Measurements from ENCODE around the gene SNTG2.

SNTG2 gene

GRCh38 chr2:929925-930324, 20.7 kb upstream of the SNTG2 start:
- Histone ChIP-seq H3K27me3 (ENCODE audit: control insufficient read depth in 3 of 3, insufficient read depth in 3 of 3, low read depth in 1 of 3, low read length in 3 of 3) (no peaks in the 10 kb centered on the region), H2BK5ac (ENCODE audit: low read length) (peak overlapping the region; percentile 9), H3K27ac (replicated peaks; ENCODE audit: low read length) (no peak overlapping the region), H2BK12ac (ENCODE audit: low read length) (no peak overlapping the region), H3K4ac (ENCODE audit: low read length) (peak overlapping the region; percentile 10), H2AK5ac (ENCODE audit: low read depth, low read length) (no peak overlapping the region), H3K9ac (ENCODE audit: low read depth, low read length, poor library complexity) (peak overlapping the region; percentile 13), H3K4me2 (ENCODE audit: insufficient read depth, low read length, poor library complexity, severe bottlenecking) (no peak overlapping the region), H4K8ac (ENCODE audit: low read depth, low read length) (no peak overlapping the region), H3K14ac (ENCODE audit: low read length) (peak overlapping the region; percentile 83), H3K18ac (ENCODE audit: low read length) (peak overlapping the region; percentile 56), H2AFZ (ENCODE audit: low read length) (no peak overlapping the region), H3K79me1 (ENCODE audit: low read depth, low read length) (no peaks in the 10 kb centered on the region), H3K9me3 (replicated peaks in 1 of 2; ENCODE audit: control insufficient read depth in 2 of 2, insufficient read depth in 1 of 2, low read depth in 1 of 2, low read length in 2 of 2) (no peaks in the 10 kb centered on the region), H3K23ac (ENCODE audit: low read depth, low read length, poor library complexity) (no peak overlapping the region), H2BK15ac (ENCODE audit: low read length) (no peak overlapping the region), H3K4me1 (ENCODE audit: control insufficient read depth in 2 of 2, insufficient read depth in 1 of 2, low read depth in 1 of 2, low read length in 2 of 2) (peaks cover 0 to 6% of the 10 kb centered on the region in 2 donors), H3K36me3 (replicated peaks in 1 of 2; ENCODE audit: control insufficient read depth in 2 of 2, insufficient read depth in 2 of 2, low read length in 2 of 2) (no peaks in the 10 kb centered on the region), H2BK120ac (ENCODE audit: low read depth, low read length) (no peak overlapping the region), H3K4me3 (ENCODE audit: low read length in 2 of 2) (no peak overlapping the region), H4K91ac (ENCODE audit: low read depth, low read length, poor library complexity) (peak overlapping the region; percentile 46)
- WGBS, 2 donors (ENCODE audit: extremely low coverage in 2 of 2, insufficient read length in 2 of 2, insufficient replicate concordance in 1 of 2): no CpG with 5 or more reads among the region's 14 CpGs
- no peak for DNase-seq (ENCODE audit: low spot score)

GRCh38 chr2:930935-931334, 19.7 kb upstream of the SNTG2 start:
- H3K27ac ChIP-seq (replicated peaks; ENCODE audit: low read length): no peak overlapping the region
- no peak for DNase-seq (ENCODE audit: low spot score)

GRCh38 chr2:932320-933115, 18.1 kb upstream of the SNTG2 start:
- H2AK5ac ChIP-seq (ENCODE audit: low read depth, low read length): no peak overlapping the region
- no peak overlapping the region for H2BK12ac ChIP-seq (ENCODE audit: low read length)
- H3K23ac ChIP-seq (ENCODE audit: low read depth, low read length, poor library complexity): no peak overlapping the region
- H3K4me3 ChIP-seq (ENCODE audit: low read length in 2 of 2): no peak overlapping the region
- no peaks in the 10 kb centered on the region for H3K9me3 ChIP-seq (replicated peaks in 1 of 2; ENCODE audit: control insufficient read depth in 2 of 2, insufficient read depth in 1 of 2, low read depth in 1 of 2, low read length in 2 of 2)
- H4K91ac ChIP-seq (ENCODE audit: low read depth, low read length, poor library complexity): peak overlapping the region; percentile 72
- no peaks in the 10 kb centered on the region for H3K36me3 ChIP-seq (replicated peaks in 1 of 2; ENCODE audit: control insufficient read depth in 2 of 2, insufficient read depth in 2 of 2, low read length in 2 of 2)
- DNase-seq (ENCODE audit: low spot score): no peak
- no peak overlapping the region for H3K4me2 ChIP-seq (ENCODE audit: insufficient read depth, low read length, poor library complexity, severe bottlenecking)
- no peak overlapping the region for H3K14ac ChIP-seq (ENCODE audit: low read length)
- H3K4ac ChIP-seq (ENCODE audit: low read length): no peak overlapping the region
- no peak overlapping the region for H2BK15ac ChIP-seq (ENCODE audit: low read length)
- H4K8ac ChIP-seq (ENCODE audit: low read depth, low read length): no peak overlapping the region
- peak overlapping the region; percentile 76 for H2AFZ ChIP-seq (ENCODE audit: low read length)
- H2BK120ac ChIP-seq (ENCODE audit: low read depth, low read length): no peak overlapping the region
- H3K27ac ChIP-seq (replicated peaks; ENCODE audit: low read length): no peak overlapping the region
- peaks cover 0 to 6% of the 10 kb centered on the region in 2 donors for H3K4me1 ChIP-seq (ENCODE audit: control insufficient read depth in 2 of 2, insufficient read depth in 1 of 2, low read depth in 1 of 2, low read length in 2 of 2)
- peak overlapping the region; percentile 89 for H3K18ac ChIP-seq (ENCODE audit: low read length)
- H3K79me1 ChIP-seq (ENCODE audit: low read depth, low read length): no peaks in the 10 kb centered on the region
- no peaks in the 10 kb centered on the region for H3K27me3 ChIP-seq (ENCODE audit: control insufficient read depth in 3 of 3, insufficient read depth in 3 of 3, low read depth in 1 of 3, low read length in 3 of 3)
- no peak overlapping the region for H3K9ac ChIP-seq (ENCODE audit: low read depth, low read length, poor library complexity)
- no CpG with 5 or more reads among the region's 31 CpGs for WGBS, 2 donors (ENCODE audit: extremely low coverage in 2 of 2, insufficient read length in 2 of 2, insufficient replicate concordance in 1 of 2)
- no peak overlapping the region for H2BK5ac ChIP-seq (ENCODE audit: low read length)

More at GRCh38 chr2:930935-931334, 19.7 kb upstream of the SNTG2 start:
- H3K4ac ChIP-seq (ENCODE audit: low read length): no peak overlapping the region
- no peaks in the 10 kb centered on the region for H3K36me3 ChIP-seq (replicated peaks in 1 of 2; ENCODE audit: control insufficient read depth in 2 of 2, insufficient read depth in 2 of 2, low read length in 2 of 2)
- H2BK12ac ChIP-seq (ENCODE audit: low read length): no peak overlapping the region
- no peak overlapping the region for H3K14ac ChIP-seq (ENCODE audit: low read length)
- no peak overlapping the region for H3K4me3 ChIP-seq (ENCODE audit: low read length in 2 of 2)
- H3K9ac ChIP-seq (ENCODE audit: low read depth, low read length, poor library complexity): no peak overlapping the region
- no peak overlapping the region for H4K91ac ChIP-seq (ENCODE audit: low read depth, low read length, poor library complexity)
- no peak overlapping the region for H2BK5ac ChIP-seq (ENCODE audit: low read length)
- no peak overlapping the region for H4K8ac ChIP-seq (ENCODE audit: low read depth, low read length)
- no peaks in the 10 kb centered on the region for H3K9me3 ChIP-seq (replicated peaks in 1 of 2; ENCODE audit: control insufficient read depth in 2 of 2, insufficient read depth in 1 of 2, low read depth in 1 of 2, low read length in 2 of 2)
- no peaks in the 10 kb centered on the region for H3K79me1 ChIP-seq (ENCODE audit: low read depth, low read length)
- no peak overlapping the region for H3K4me2 ChIP-seq (ENCODE audit: insufficient read depth, low read length, poor library complexity, severe bottlenecking)
- H3K27me3 ChIP-seq (ENCODE audit: control insufficient read depth in 3 of 3, insufficient read depth in 3 of 3, low read depth in 1 of 3, low read length in 3 of 3): no peaks in the 10 kb centered on the region
- no peak overlapping the region for H3K23ac ChIP-seq (ENCODE audit: low read depth, low read length, poor library complexity)
- no peak overlapping the region for H3K18ac ChIP-seq (ENCODE audit: low read length)
- no peak overlapping the region for H2AK5ac ChIP-seq (ENCODE audit: low read depth, low read length)
- no peak overlapping the region for H2BK120ac ChIP-seq (ENCODE audit: low read depth, low read length)
- H2BK15ac ChIP-seq (ENCODE audit: low read length): no peak overlapping the region
- H2AFZ ChIP-seq (ENCODE audit: low read length): no peak overlapping the region
- peaks cover 0 to 6% of the 10 kb centered on the region in 2 donors for H3K4me1 ChIP-seq (ENCODE audit: control insufficient read depth in 2 of 2, insufficient read depth in 1 of 2, low read depth in 1 of 2, low read length in 2 of 2)
- no CpG with 5 or more reads among the region's 4 CpGs for WGBS, 2 donors (ENCODE audit: extremely low coverage in 2 of 2, insufficient read length in 2 of 2, insufficient replicate concordance in 1 of 2)

DNA sequence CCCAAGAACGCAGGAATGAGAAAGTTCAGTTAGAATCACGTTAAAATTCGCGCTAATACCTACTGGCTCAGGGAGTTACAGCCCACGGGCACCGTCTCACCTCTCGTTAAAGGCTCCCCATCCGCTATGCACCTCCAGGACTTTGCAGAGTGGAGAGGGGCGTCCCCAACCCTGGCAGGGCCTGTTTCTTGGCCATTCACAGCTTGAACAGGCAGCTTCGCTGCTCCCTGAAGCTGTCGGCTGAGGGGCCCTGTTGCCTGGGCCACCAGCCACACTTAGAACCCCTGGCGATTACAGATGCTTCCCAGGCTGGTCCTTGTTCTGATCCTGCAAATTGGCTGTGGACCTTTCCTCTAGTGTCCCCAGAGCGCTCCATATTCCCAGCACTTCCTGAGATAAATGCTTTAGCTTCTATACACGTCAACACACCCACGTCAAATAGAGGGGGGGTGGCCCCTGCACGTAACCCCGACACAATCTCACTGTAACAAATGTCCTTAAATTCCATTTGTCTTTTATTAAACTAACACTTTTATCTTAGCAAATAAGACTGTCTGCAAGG, 16.8 kb upstream of the SNTG2 start:
- Histone ChIP-seq H2BK15ac (ENCODE audit: low read length) (no peak overlapping the region), H3K18ac (ENCODE audit: low read length) (peak overlapping the region; percentile 3), H3K27me3 (ENCODE audit: control insufficient read depth in 3 of 3, insufficient read depth in 3 of 3, low read depth in 1 of 3, low read length in 3 of 3) (no peaks in the 10 kb centered on the region), H2BK12ac (ENCODE audit: low read length) (no peak overlapping the region), H3K79me1 (ENCODE audit: low read depth, low read length) (no peaks in the 10 kb centered on the region), H3K4me3 (ENCODE audit: low read length in 2 of 2) (peak overlapping the region in 1 of 2 donors; percentile 58), H3K9ac (ENCODE audit: low read depth, low read length, poor library complexity) (no peak overlapping the region), H3K4me1 (ENCODE audit: control insufficient read depth in 2 of 2, insufficient read depth in 1 of 2, low read depth in 1 of 2, low read length in 2 of 2) (peaks cover 0 to 7% of the 10 kb centered on the region in 2 donors), H4K8ac (ENCODE audit: low read depth, low read length) (no peak overlapping the region), H2BK5ac (ENCODE audit: low read length) (no peak overlapping the region), H2BK120ac (ENCODE audit: low read depth, low read length) (no peak overlapping the region), H3K4me2 (ENCODE audit: insufficient read depth, low read length, poor library complexity, severe bottlenecking) (no peak overlapping the region), H2AK5ac (ENCODE audit: low read depth, low read length) (no peak overlapping the region), H2AFZ (ENCODE audit: low read length) (no peak overlapping the region), H3K14ac (ENCODE audit: low read length) (no peak overlapping the region), H3K9me3 (replicated peaks in 1 of 2; ENCODE audit: control insufficient read depth in 2 of 2, insufficient read depth in 1 of 2, low read depth in 1 of 2, low read length in 2 of 2) (no peaks in the 10 kb centered on the region), H3K4ac (ENCODE audit: low read length) (no peak overlapping the region), H4K91ac (ENCODE audit: low read depth, low read length, poor library complexity) (no peak overlapping the region), H3K27ac (replicated peaks; ENCODE audit: low read length) (no peak overlapping the region), H3K23ac (ENCODE audit: low read depth, low read length, poor library complexity) (no peak overlapping the region), H3K36me3 (replicated peaks in 1 of 2; ENCODE audit: control insufficient read depth in 2 of 2, insufficient read depth in 2 of 2, low read length in 2 of 2) (no peaks in the 10 kb centered on the region)
- no peak for DNase-seq (ENCODE audit: low spot score)
- WGBS, 2 donors (ENCODE audit: extremely low coverage in 2 of 2, insufficient read length in 2 of 2, insufficient replicate concordance in 1 of 2): no CpG with 5 or more reads among the region's 17 CpGs
